Type B pancreatic cell (in vitro differentiated cells): ENCODE data around the gene AOX1. TPM values are rescaled to one million over a fixed set of nuclear protein-coding genes. Genes with fewer than 3 reads are reported as not detected.
A peak's percentile ranks its signal among the peaks of the same experiment; 100 is the strongest.
"Not testable (repeated sequence)": the region's sequence is repeated elsewhere in the genome, so short reads cannot be mapped to it uniquely, and the experiment has no call there.

Experiments
- DNase-seq: peaks from one replicate; pipeline ENCODE4 v3.0.0; 2021; ENCODE audit warnings: mixed read lengths; ENCODE audit not compliant: unreplicated experiment; ENCODE audit errors: extremely low spot score
- H3K27ac Mint-ChIP-seq: 2 replicates; pipeline ENCODE4 v1.8.0; 2021; ENCODE audit warnings: mild to moderate bottlenecking, mixed read lengths
- H3K27me3 Mint-ChIP-seq: 2 replicates; pipeline ENCODE4 v1.8.0; 2021; ENCODE audit warnings: mixed read lengths
- H3K36me3 Mint-ChIP-seq: 2 replicates; pipeline ENCODE4 v1.8.0; 2021; ENCODE audit warnings: mixed read lengths
- H3K4me1 Mint-ChIP-seq: one replicate; pipeline ENCODE4 v1.8.0; 2021; ENCODE audit warnings: mixed read lengths; ENCODE audit not compliant: unreplicated experiment
- H3K4me3 Mint-ChIP-seq: 2 replicates; pipeline ENCODE4 v1.8.0; 2021; ENCODE audit warnings: mild to moderate bottlenecking, mixed read lengths
- H3K9me3 Mint-ChIP-seq: 2 replicates; pipeline ENCODE4 v1.8.0; 2021; ENCODE audit warnings: mixed read lengths
- CTCF ChIP-seq: fragments of 200-600 bp; sonication (generic); conservative IDR thresholded peaks from 2 replicates; pipeline ENCODE4 v1.5.0; 2021; ENCODE audit warnings: antibody characterized with exemption, mild to moderate bottlenecking
- long read RNA-seq: library from polyadenylated mRNA; unstranded; transcript quantifications from one replicate; pipeline ENCODE4 v2.0.0, GENCODE V29; 2020
- total RNA-seq: library from RNA; stranded (reverse); gene quantifications from 2 replicates; pipeline ENCODE4 v1.2.1, GENCODE V29; 2021; ENCODE audit warnings: low replicate concordance

Gene AOX1
- total RNA-seq, result 6.4 and 10.3 TPM in 2 replicates
- long read RNA-seq, partial matches to known transcripts, result 6 of 10 reads
- long read RNA-seq, other reads (novel, unspliced or antisense), result 4 of 10 reads

- Mint-ChIP-seq H3K36me3 (no peaks in the 10 kb centered on the region), H3K27me3 (peaks cover 45% of the 10 kb centered on the region), H3K4me1 (peaks cover 8% of the 10 kb centered on the region), H3K27ac (peak within 1 kb of the TSS; percentile 44), H3K9me3 (no peaks in the 10 kb centered on the region), H3K4me3 (peak within 1 kb of the TSS; percentile 90)
- DNase-seq, result peak; percentile 69
- TF ChIP-seq CTCF, result no peak
Observed at GRCh38 chr2:200585730-200586643, at the start of gene AOX1. TSS of gene AOX1 (plus strand) at chr2:200586014. CDS start at chr2:200586109, 95 bp downstream.

- H3K27me3 Mint-ChIP-seq, result no peaks in the 10 kb centered on the region
- no peak for TF ChIP-seq CTCF
- no peak overlapping the region for H3K27ac Mint-ChIP-seq
- H3K4me3 Mint-ChIP-seq, result no peak overlapping the region
- DNase-seq, result no peak
- no peaks in the 10 kb centered on the region for H3K4me1 Mint-ChIP-seq
- no peaks in the 10 kb centered on the region for H3K9me3 Mint-ChIP-seq
- peaks cover 11% of the 10 kb centered on the region for H3K36me3 Mint-ChIP-seq
Observed at GRCh38 chr2:200538139-200538538, 47.7 kb upstream of the AOX1 start.

DNA sequence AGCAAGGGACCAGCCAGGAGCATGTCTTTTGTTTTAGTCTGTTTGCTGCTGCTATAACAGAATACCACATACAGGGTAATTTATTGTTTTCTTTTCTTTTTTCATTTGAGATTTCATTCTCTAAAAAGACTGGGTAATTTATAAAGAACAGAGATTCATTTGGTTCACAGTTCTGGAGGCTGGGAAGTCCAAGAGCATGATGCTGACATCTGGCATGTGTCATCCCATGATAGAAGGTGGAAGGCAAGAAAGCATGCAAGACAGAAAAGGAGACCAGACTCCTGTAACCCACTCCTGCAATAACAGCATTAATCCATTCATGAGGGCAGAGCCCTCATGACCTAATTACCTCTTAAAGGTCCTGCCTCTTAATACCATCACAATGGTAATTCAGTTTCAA is 45.0 kb upstream of the AOX1 start:
- Mint-ChIP-seq H3K27me3 (no peaks in the 10 kb centered on the region), H3K4me1 (no peaks in the 10 kb centered on the region), H3K27ac (no peak overlapping the region), H3K9me3 (no peaks in the 10 kb centered on the region), H3K36me3 (peaks cover 25% of the 10 kb centered on the region), H3K4me3 (no peak overlapping the region)
- DNase-seq, result no peak
- no peak for TF ChIP-seq CTCF

DNA sequence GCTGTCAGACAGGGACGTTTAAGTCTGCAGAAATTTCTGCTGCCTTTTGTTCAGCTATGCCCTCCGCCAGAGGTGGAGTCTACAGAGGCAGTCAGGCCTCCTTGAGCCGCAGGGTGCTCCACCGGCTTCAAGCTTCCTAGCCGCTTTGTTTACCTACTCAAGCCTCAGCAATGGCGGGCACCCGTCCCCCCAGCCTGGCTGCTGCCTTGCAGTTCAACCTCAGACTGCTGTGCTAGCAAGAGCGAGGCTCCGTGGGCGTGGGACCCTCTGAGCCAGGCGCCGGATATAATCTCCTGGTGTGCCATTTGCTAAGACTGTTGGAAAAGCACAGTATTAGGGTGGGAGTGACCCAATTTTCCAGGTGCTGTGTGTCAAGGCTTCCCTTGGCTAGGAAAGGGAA is 19.2 kb upstream of the AOX1 start:
- not testable (repeated sequence) for DNase-seq

GRCh38 chr2:200567932-200568331 is 17.9 kb upstream of the AOX1 start:
- no peak overlapping the region for H3K4me3 Mint-ChIP-seq
- no peak for DNase-seq
- H3K27ac Mint-ChIP-seq, result no peak overlapping the region
- H3K9me3 Mint-ChIP-seq, result peaks cover 6% of the 10 kb centered on the region
- H3K36me3 Mint-ChIP-seq, result peaks cover 15% of the 10 kb centered on the region
- TF ChIP-seq CTCF, result no peak
- H3K4me1 Mint-ChIP-seq, result no peaks in the 10 kb centered on the region
- H3K27me3 Mint-ChIP-seq, result no peaks in the 10 kb centered on the region

More for the DNA sequence above, 19.2 kb upstream of the AOX1 start:
- H3K4me1 Mint-ChIP-seq, H3K9me3 Mint-ChIP-seq, H3K27ac Mint-ChIP-seq, H3K4me3 Mint-ChIP-seq, H3K27me3 Mint-ChIP-seq: not testable (repeated sequence)
- H3K36me3 Mint-ChIP-seq, result peaks cover 15% of the 10 kb centered on the region

- DNase-seq, result no peak
- no peaks in the 10 kb centered on the region for H3K9me3 Mint-ChIP-seq
- no peaks in the 10 kb centered on the region for H3K4me1 Mint-ChIP-seq
- peak; percentile 58 for TF ChIP-seq CTCF
- peaks cover 20% of the 10 kb centered on the region for H3K36me3 Mint-ChIP-seq
- H3K27me3 Mint-ChIP-seq, result no peaks in the 10 kb centered on the region
- no peak overlapping the region for H3K27ac Mint-ChIP-seq
- no peak overlapping the region for H3K4me3 Mint-ChIP-seq
Observed at GRCh38 chr2:200575957-200576356, 9.9 kb upstream of the AOX1 start.
